MM.1S (cell line): ENCODE measurements around the gene CPLX3.

ENCODE experiments used
- DNase-seq: peaks from one replicate; pipeline ENCODE4 v3.0.0-alpha.2; 2015
- H2AFZ ChIP-seq: fragments of 300-600 bp; sonication (generic); 2 replicates; pipeline ENCODE4 v1.6.0; 2016; ENCODE audit warnings: antibody characterized with exemption, low read length
- H3F3A ChIP-seq: fragments of 300-600 bp; sonication (generic); 2 replicates; pipeline ENCODE4 v1.6.1; 2016; ENCODE audit warnings: mild to moderate bottlenecking, antibody characterized with exemption, low read length, moderate library complexity, mixed read lengths; ENCODE audit not compliant: insufficient read depth
- H3K27ac ChIP-seq: fragments of 300-600 bp; sonication (generic); 2 replicates; pipeline ENCODE4 v1.5.1; 2016; ENCODE audit warnings: mild to moderate bottlenecking, low read length
- H3K27me3 ChIP-seq: fragments of 300-600 bp; sonication (generic); replicated peaks from 2 replicates; pipeline ENCODE4 v1.6.0; 2016; ENCODE audit warnings: low read length; ENCODE audit not compliant: insufficient read depth
- H3K36me3 ChIP-seq: fragments of 300-600 bp; sonication (generic); replicated peaks from 2 replicates; pipeline ENCODE4 v1.6.1; 2016; ENCODE audit warnings: mild to moderate bottlenecking, low read length, mixed read lengths; ENCODE audit not compliant: insufficient read depth
- H3K4me1 ChIP-seq: fragments of 300-600 bp; sonication (generic); 2 replicates; pipeline ENCODE4 v1.6.1; 2016; ENCODE audit warnings: low read length, mixed read lengths
- H3K4me2 ChIP-seq: fragments of 300-600 bp; sonication (generic); 2 replicates; pipeline ENCODE4 v1.6.0; 2016; ENCODE audit warnings: low read depth, low read length
- H3K4me3 ChIP-seq: fragments of 300-600 bp; sonication (generic); 2 replicates; pipeline ENCODE4 v1.5.1; 2016; ENCODE audit warnings: low read length, mixed read lengths
- H3K79me2 ChIP-seq: fragments of 300-600 bp; sonication (generic); 2 replicates; pipeline ENCODE4 v1.6.1; 2016; ENCODE audit warnings: mixed run types, low read length, mixed read lengths
- H3K9ac ChIP-seq: fragments of 300-600 bp; sonication (generic); 2 replicates; pipeline ENCODE4 v1.6.1; 2016; ENCODE audit warnings: low read length, mixed read lengths
- H3K9me2 ChIP-seq: fragments of 300-600 bp; sonication (generic); replicated peaks from 2 replicates; pipeline ENCODE4 v1.6.1; 2016; ENCODE audit warnings: mild to moderate bottlenecking, low read length, mixed read lengths; ENCODE audit not compliant: insufficient read depth
- H3K9me3 ChIP-seq: fragments of 300-600 bp; sonication (generic); replicated peaks from 2 replicates; pipeline ENCODE4 v1.6.1; 2016; ENCODE audit warnings: mild to moderate bottlenecking, low read length, mixed read lengths; ENCODE audit not compliant: insufficient read depth
- H4K20me1 ChIP-seq: fragments of 300-600 bp; sonication (generic); 2 replicates; pipeline ENCODE4 v1.6.1; 2016; ENCODE audit warnings: mild to moderate bottlenecking, low read length, moderate library complexity, mixed read lengths; ENCODE audit not compliant: insufficient read depth
- EZH2 ChIP-seq: fragments of 300-600 bp; sonication (generic); optimal IDR thresholded peaks from 2 replicates; pipeline ENCODE3; 2017; ENCODE audit warnings: low read depth, mild to moderate bottlenecking, antibody characterized with exemption, low read length, mixed read lengths
- EZH2phosphoT487 ChIP-seq: fragments of 300-600 bp; sonication (generic); IDR thresholded peaks from 2 replicates; pipeline ENCODE4 v1.6.1; 2018; ENCODE audit warnings: antibody characterized with exemption, low read length
- TF ChIP-seq, protein P1 (sequence below): fragments of 300-600 bp; sonication (generic); IDR thresholded peaks from 2 replicates; pipeline ENCODE4 v1.5.1; 2016; ENCODE audit warnings: antibody characterized with exemption, low read length, mixed read lengths

Gene CPLX3

DNA sequence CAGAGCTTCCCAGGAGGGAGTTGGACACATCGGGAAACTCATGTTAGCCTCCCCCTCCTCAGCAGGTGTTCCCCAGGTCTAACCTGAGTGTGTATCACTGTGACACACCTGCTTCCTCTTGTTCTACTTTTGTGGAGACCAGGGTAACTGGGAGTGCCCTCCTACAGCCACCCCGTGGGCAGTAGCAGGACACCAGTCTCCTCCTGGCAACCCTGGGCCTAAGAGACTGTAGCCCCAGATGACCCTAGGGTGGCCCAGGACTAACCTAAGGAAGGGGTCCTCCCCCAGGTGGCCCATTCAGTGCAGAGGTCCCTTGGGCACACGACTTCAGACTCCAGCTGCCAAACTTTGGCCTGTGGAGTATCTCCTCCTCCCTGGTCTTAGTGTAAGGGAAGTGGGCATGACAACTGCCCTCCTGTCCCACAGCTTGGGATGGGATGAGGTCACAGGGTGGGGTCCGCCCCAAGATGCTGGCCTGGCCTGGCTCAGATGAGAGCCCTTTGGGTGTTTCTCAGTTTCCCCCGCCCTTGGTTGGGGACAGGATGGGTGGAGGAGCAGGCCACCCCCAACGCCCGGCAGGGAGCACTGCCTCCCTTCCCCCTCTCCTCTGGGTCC lies 39.8 kb upstream of the CPLX3 start:
- H3K27ac ChIP-seq, result peak overlapping the region; percentile 95
- no peak for TF ChIP-seq EZH2
- TF ChIP-seq EZH2phosphoT487, result no peak
- peaks cover 87% of the 10 kb centered on the region for H3K79me2 ChIP-seq
- peaks cover 85% of the 10 kb centered on the region for H3F3A ChIP-seq
- H3K9me2 ChIP-seq, result no peaks in the 10 kb centered on the region
- peak overlapping the region; percentile 39 for H3K4me3 ChIP-seq
- no peaks in the 10 kb centered on the region for H3K36me3 ChIP-seq
- H3K4me1 ChIP-seq, result peaks cover 57% of the 10 kb centered on the region
- no peak overlapping the region for H2AFZ ChIP-seq
- peak overlapping the region; percentile 99 for H3K4me2 ChIP-seq
- H3K9ac ChIP-seq, result peak overlapping the region; percentile 89
- H3K9me3 ChIP-seq, result no peaks in the 10 kb centered on the region
- no peaks in the 10 kb centered on the region for H3K27me3 ChIP-seq
- H4K20me1 ChIP-seq, result peaks cover 6% of the 10 kb centered on the region; the same call in 1 of the 2 replicates
- peak; percentile 35 for DNase-seq

DNA sequence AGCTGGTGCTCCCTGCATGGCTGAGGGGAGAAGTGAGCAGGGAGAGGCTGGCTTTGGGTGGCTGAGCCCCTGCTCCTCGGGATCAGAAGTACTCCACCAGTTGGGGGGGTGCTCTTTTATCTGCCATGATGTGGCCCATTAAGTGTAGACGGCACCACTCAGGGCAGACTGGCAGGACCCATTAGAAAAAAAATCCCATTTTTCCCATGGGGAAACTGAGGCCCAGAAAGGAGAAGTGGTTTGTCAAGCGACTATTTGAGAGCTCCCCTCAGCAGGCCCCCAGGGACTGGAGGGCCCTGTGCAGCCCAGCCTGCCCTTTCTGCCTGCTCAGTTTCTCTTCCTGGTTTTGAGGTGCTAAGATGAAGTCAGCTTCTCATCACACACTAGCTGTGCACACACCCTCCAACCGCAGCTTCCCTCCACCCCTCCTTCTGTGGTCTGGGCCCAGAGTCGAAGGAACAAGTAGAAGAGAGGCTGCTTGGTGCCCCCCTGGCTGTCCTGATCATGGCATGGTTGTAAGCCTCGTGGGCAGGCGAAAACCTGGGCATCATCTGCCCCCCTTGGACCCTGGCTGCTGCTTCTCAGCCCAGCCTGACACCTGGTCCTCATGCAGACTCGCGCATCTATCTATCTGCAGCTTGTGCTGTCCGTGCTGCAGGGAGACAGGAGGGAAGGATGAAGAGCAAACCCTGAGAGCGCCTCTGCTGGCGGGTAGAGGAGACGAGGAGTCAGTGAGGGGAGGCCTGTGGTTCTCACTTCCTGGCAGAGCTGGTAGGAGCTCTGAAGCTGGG lies 39.0 kb upstream of the CPLX3 start:
- peaks cover 65% of the 10 kb centered on the region for H3K4me1 ChIP-seq
- H3K27me3 ChIP-seq, result no peaks in the 10 kb centered on the region
- no peaks in the 10 kb centered on the region for H3K9me2 ChIP-seq
- DNase-seq, result peak; percentile 92
- peaks cover 93% of the 10 kb centered on the region for H3K79me2 ChIP-seq
- H3K9ac ChIP-seq, result peak overlapping the region; percentile 89
- peak overlapping the region; percentile 57 for H3K4me3 ChIP-seq
- no peaks in the 10 kb centered on the region for H3K9me3 ChIP-seq
- TF ChIP-seq EZH2phosphoT487 (no peak), EZH2 (no peak)
- TF ChIP-seq, protein P1, sequence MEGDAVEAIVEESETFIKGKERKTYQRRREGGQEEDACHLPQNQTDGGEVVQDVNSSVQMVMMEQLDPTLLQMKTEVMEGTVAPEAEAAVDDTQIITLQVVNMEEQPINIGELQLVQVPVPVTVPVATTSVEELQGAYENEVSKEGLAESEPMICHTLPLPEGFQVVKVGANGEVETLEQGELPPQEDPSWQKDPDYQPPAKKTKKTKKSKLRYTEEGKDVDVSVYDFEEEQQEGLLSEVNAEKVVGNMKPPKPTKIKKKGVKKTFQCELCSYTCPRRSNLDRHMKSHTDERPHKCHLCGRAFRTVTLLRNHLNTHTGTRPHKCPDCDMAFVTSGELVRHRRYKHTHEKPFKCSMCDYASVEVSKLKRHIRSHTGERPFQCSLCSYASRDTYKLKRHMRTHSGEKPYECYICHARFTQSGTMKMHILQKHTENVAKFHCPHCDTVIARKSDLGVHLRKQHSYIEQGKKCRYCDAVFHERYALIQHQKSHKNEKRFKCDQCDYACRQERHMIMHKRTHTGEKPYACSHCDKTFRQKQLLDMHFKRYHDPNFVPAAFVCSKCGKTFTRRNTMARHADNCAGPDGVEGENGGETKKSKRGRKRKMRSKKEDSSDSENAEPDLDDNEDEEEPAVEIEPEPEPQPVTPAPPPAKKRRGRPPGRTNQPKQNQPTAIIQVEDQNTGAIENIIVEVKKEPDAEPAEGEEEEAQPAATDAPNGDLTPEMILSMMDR, result peak; percentile 91
- H3K27ac ChIP-seq, result peak overlapping the region; percentile 95
- no peaks in the 10 kb centered on the region for H3K36me3 ChIP-seq
- H3K4me2 ChIP-seq, result peak overlapping the region; percentile 99
- H2AFZ ChIP-seq, result no peak overlapping the region
- peaks cover 12% of the 10 kb centered on the region; the same call in 1 of the 2 replicates for H4K20me1 ChIP-seq
- peaks cover 84% of the 10 kb centered on the region for H3F3A ChIP-seq

DNA sequence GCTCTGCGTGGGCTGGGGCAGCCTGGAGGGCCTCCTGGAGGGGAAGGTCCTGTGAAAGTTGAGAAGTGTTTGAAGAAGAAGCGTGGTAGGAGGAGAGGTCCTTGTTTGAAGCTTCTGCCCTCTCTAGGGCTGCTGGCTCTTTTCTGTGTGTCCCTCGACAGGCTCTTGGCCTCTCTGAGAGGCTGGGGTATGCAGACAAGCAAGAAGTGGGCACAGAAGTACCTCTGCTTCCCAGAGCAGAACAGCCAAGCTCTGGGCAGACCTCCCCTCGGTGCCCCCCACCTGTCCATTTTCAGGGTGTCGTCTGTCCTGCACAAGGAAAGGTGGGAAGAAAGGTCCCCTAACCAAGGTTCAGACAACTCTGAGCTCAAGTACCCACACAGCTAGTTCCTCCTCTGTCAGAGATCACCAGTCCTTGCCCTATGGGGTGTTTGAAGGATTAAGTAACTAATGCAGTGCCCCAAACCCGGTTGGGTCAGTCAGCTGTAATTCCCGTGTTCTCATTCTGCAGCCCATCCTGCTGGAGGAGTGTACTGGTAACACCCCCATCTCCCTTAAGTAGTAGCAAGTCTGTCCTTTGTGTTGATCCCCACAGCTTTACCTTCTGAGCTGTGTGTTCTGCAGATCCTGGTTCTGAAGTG lies 38.3 kb upstream of the CPLX3 start:
- H3K9ac ChIP-seq, result peak overlapping the region; percentile 89

More for the DNA sequence above, 38.3 kb upstream of the CPLX3 start:
- H3K36me3 ChIP-seq, result no peaks in the 10 kb centered on the region
- peak overlapping the region; percentile 95 for H3K27ac ChIP-seq
- TF ChIP-seq EZH2phosphoT487 (no peak), EZH2 (no peak)
- TF ChIP-seq, protein P1, result no peak
- peaks cover 72% of the 10 kb centered on the region for H3K4me1 ChIP-seq
- H2AFZ ChIP-seq, result no peak overlapping the region
- H3K9me2 ChIP-seq, result no peaks in the 10 kb centered on the region
- peak overlapping the region; percentile 57 for H3K4me3 ChIP-seq
- peak overlapping the region; percentile 99 for H3K4me2 ChIP-seq
- H3K27me3 ChIP-seq, result no peaks in the 10 kb centered on the region
- no peaks in the 10 kb centered on the region for H3K9me3 ChIP-seq
- H3F3A ChIP-seq, result peaks cover 77% of the 10 kb centered on the region
- peaks cover 93% of the 10 kb centered on the region for H3K79me2 ChIP-seq
- H4K20me1 ChIP-seq, result peaks cover 18% of the 10 kb centered on the region
- no peak for DNase-seq
